ENCODE data around the gene ALDH4A1. TPM values are rescaled to one million over a fixed set of nuclear protein-coding genes. Genes with fewer than 3 reads are reported as not detected.

The ALDH4A1 gene
- polyA plus RNA-seq, 1 donor: 3.1 TPM

- no peak overlapping the region for H3K4me3 ChIP-seq (ENCODE audit: low read length)
- WGBS (ENCODE audit: insufficient coverage, low lambda C conversion rate): no CpG with 5 or more reads among the region's 12 CpGs
Measured at GRCh38 chr1:18868801-18869424, 33.4 kb downstream of the ALDH4A1 start.

GRCh38 chr1:18868354-18868753 lies 34.0 kb downstream of the ALDH4A1 start:
- no peak overlapping the region for H3K27ac ChIP-seq (ENCODE audit: low read length)
- no peaks in the 10 kb centered on the region for H3K9me3 ChIP-seq (ENCODE audit: control insufficient read depth, low read depth, low read length)
- DNase-seq: no peak
- no peak overlapping the region for H3K4me3 ChIP-seq (ENCODE audit: low read length)
- H3K27me3 ChIP-seq (ENCODE audit: control insufficient read depth, insufficient read depth, low read length): peaks cover 13% of the 10 kb centered on the region
- no peaks in the 10 kb centered on the region for H3K4me1 ChIP-seq (ENCODE audit: control insufficient read depth, insufficient read depth, low read length)
- WGBS (ENCODE audit: insufficient coverage, low lambda C conversion rate): no CpG with 5 or more reads among the region's 5 CpGs
- no peaks in the 10 kb centered on the region for H3K36me3 ChIP-seq (ENCODE audit: control insufficient read depth, insufficient read depth, low read length)

More at GRCh38 chr1:18868801-18869424, 33.4 kb downstream of the ALDH4A1 start:
- Histone ChIP-seq H3K36me3 (ENCODE audit: control insufficient read depth, insufficient read depth, low read length) (no peaks in the 10 kb centered on the region), H3K9me3 (ENCODE audit: control insufficient read depth, low read depth, low read length) (no peaks in the 10 kb centered on the region), H3K27me3 (ENCODE audit: control insufficient read depth, insufficient read depth, low read length) (peaks cover 13% of the 10 kb centered on the region), H3K27ac (ENCODE audit: low read length) (no peak overlapping the region), H3K4me1 (ENCODE audit: control insufficient read depth, insufficient read depth, low read length) (no peaks in the 10 kb centered on the region)
- no peak for DNase-seq

- no CpG with 5 or more reads among the region's 3 CpGs for WGBS (ENCODE audit: insufficient coverage, low lambda C conversion rate)
- H3K27ac ChIP-seq (ENCODE audit: low read length): no peak overlapping the region
- no peaks in the 10 kb centered on the region for H3K36me3 ChIP-seq (ENCODE audit: control insufficient read depth, insufficient read depth, low read length)
- H3K27me3 ChIP-seq (ENCODE audit: control insufficient read depth, insufficient read depth, low read length): peaks cover 13% of the 10 kb centered on the region
- no peaks in the 10 kb centered on the region for H3K9me3 ChIP-seq (ENCODE audit: control insufficient read depth, low read depth, low read length)
- H3K4me1 ChIP-seq (ENCODE audit: control insufficient read depth, insufficient read depth, low read length): no peaks in the 10 kb centered on the region
- no peak overlapping the region for H3K4me3 ChIP-seq (ENCODE audit: low read length)
- DNase-seq: no peak
Measured at GRCh38 chr1:18866846-18867245, 35.5 kb downstream of the ALDH4A1 start.

DNA sequence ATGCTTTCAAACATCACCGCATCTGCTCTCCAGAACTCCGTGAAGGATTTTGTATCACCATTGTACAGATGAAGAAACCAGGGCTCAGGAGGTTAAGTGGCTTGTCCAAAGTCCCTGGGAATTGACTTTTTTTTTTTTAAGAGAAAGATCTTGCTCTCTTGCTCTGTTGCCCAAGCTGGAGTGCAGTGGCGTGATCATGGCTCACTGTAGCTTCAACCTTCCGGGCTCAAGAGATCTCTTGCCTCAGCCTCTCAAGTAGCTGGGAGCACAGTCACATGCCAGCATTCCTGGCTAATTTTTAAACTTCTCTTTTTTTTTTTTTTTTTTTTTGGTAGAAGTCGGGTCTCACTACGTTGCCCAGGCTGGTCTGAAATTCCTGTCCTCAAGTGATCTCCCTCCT lies 36.0 kb downstream of the ALDH4A1 start:
- no peak overlapping the region for H3K27ac ChIP-seq (ENCODE audit: low read length)
- H3K4me3 ChIP-seq (ENCODE audit: low read length): no peak overlapping the region
- H3K36me3 ChIP-seq (ENCODE audit: control insufficient read depth, insufficient read depth, low read length): no peaks in the 10 kb centered on the region
- no peak for DNase-seq
- H3K9me3 ChIP-seq (ENCODE audit: control insufficient read depth, low read depth, low read length): no peaks in the 10 kb centered on the region
- WGBS (ENCODE audit: insufficient coverage, low lambda C conversion rate): no CpG with 5 or more reads among the region's 6 CpGs
- H3K27me3 ChIP-seq (ENCODE audit: control insufficient read depth, insufficient read depth, low read length): peaks cover 13% of the 10 kb centered on the region
- no peaks in the 10 kb centered on the region for H3K4me1 ChIP-seq (ENCODE audit: control insufficient read depth, insufficient read depth, low read length)

GRCh38 chr1:18865176-18865575 lies 37.2 kb downstream of the ALDH4A1 start:
- Histone ChIP-seq H3K4me3 (ENCODE audit: low read length) (no peak overlapping the region), H3K27ac (ENCODE audit: low read length) (no peak overlapping the region), H3K27me3 (ENCODE audit: control insufficient read depth, insufficient read depth, low read length) (peaks cover 13% of the 10 kb centered on the region), H3K4me1 (ENCODE audit: control insufficient read depth, insufficient read depth, low read length) (no peaks in the 10 kb centered on the region), H3K36me3 (ENCODE audit: control insufficient read depth, insufficient read depth, low read length) (no peaks in the 10 kb centered on the region), H3K9me3 (ENCODE audit: control insufficient read depth, low read depth, low read length) (no peaks in the 10 kb centered on the region)
- no CpG with 5 or more reads among the region's 9 CpGs for WGBS (ENCODE audit: insufficient coverage, low lambda C conversion rate)
- no peak for DNase-seq

GRCh38 chr1:18861590-18861989 lies 40.8 kb downstream of the ALDH4A1 start:
- Histone ChIP-seq H3K9me3 (ENCODE audit: control insufficient read depth, low read depth, low read length) (peaks cover 5% of the 10 kb centered on the region), H3K27me3 (ENCODE audit: control insufficient read depth, insufficient read depth, low read length) (peaks cover 13% of the 10 kb centered on the region), H3K4me1 (ENCODE audit: control insufficient read depth, insufficient read depth, low read length) (no peaks in the 10 kb centered on the region), H3K4me3 (ENCODE audit: low read length) (no peak overlapping the region), H3K36me3 (ENCODE audit: control insufficient read depth, insufficient read depth, low read length) (no peaks in the 10 kb centered on the region), H3K27ac (ENCODE audit: low read length) (no peak overlapping the region)
- no peak for DNase-seq
- WGBS (ENCODE audit: insufficient coverage, low lambda C conversion rate): no CpG with 5 or more reads among the region's 8 CpGs

DNA sequence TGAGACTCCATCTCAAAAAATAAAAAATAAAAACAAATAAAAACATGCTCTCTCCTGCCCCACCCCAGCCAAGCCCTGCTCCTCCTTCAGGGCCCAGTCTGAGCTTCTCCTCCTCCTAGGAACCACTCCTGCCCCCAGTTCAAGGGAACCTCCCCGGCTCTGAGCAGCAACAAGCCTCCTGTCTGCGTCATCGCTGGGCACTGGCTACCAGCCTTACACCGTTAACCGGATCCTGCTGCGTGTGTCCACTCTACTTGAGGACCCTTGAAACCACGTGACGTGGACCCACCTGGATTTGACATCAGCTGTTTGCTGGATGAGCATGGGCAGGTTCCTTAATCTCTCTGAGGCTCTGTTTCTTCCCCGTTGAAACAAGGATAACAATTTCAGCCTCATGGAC lies 41.3 kb downstream of the ALDH4A1 start:
- Histone ChIP-seq H3K27ac (ENCODE audit: low read length) (no peak overlapping the region), H3K36me3 (ENCODE audit: control insufficient read depth, insufficient read depth, low read length) (no peaks in the 10 kb centered on the region), H3K27me3 (ENCODE audit: control insufficient read depth, insufficient read depth, low read length) (peaks cover 13% of the 10 kb centered on the region), H3K4me3 (ENCODE audit: low read length) (no peak overlapping the region), H3K9me3 (ENCODE audit: control insufficient read depth, low read depth, low read length) (peaks cover 5% of the 10 kb centered on the region), H3K4me1 (ENCODE audit: control insufficient read depth, insufficient read depth, low read length) (no peaks in the 10 kb centered on the region)
- DNase-seq: no peak
- WGBS (ENCODE audit: insufficient coverage, low lambda C conversion rate): no CpG with 5 or more reads among the region's 9 CpGs

DNA sequence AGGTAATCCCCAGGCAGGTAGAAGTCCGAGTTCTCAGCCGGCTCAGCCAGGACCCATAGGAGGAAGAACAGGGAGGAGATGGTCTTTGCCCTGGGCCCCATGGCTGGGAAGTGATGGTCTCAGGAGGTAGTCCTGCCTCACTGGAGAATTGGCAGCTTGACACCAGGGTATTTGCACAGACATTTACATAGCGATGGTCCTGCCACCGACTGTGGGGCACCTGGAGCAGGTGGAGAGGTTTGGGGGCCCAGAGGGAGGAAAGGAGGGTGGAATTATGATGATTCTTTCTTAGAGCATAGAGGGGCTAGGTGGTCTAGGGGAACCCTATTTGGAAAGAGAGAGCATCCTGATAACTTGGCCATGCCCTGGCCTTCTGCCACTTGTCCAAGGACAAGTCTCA lies 42.8 kb downstream of the ALDH4A1 start, which contains the start of gene TAS1R2:
Gene TAS1R2 (minus strand): TSS at position 101 of the 400 bp plus-strand sequence. CDS start 0 bp downstream, at position 101.
- no peak for DNase-seq
- no peak within 1 kb of the TSS for H3K4me3 ChIP-seq (ENCODE audit: low read length)
- no peaks in the 10 kb centered on the region for H3K36me3 ChIP-seq (ENCODE audit: control insufficient read depth, insufficient read depth, low read length)
- WGBS (ENCODE audit: insufficient coverage, low lambda C conversion rate): no CpG with 5 or more reads among the region's 4 CpGs
- no peaks in the 10 kb centered on the region for H3K4me1 ChIP-seq (ENCODE audit: control insufficient read depth, insufficient read depth, low read length)
- H3K9me3 ChIP-seq (ENCODE audit: control insufficient read depth, low read depth, low read length): peaks cover 6% of the 10 kb centered on the region
- peaks cover under 1% of the 10 kb centered on the region for H3K27me3 ChIP-seq (ENCODE audit: control insufficient read depth, insufficient read depth, low read length)
- no peak within 1 kb of the TSS for H3K27ac ChIP-seq (ENCODE audit: low read length)

- H3K36me3 ChIP-seq (ENCODE audit: control insufficient read depth, insufficient read depth, low read length): no peaks in the 10 kb centered on the region
- H3K4me1 ChIP-seq (ENCODE audit: control insufficient read depth, insufficient read depth, low read length): no peaks in the 10 kb centered on the region
- 93% methylated on average over 5 of the region's 7 CpGs for WGBS (ENCODE audit: insufficient coverage, low lambda C conversion rate)
- H3K4me3 ChIP-seq (ENCODE audit: low read length): no peak overlapping the region
- no peaks in the 10 kb centered on the region for H3K27me3 ChIP-seq (ENCODE audit: control insufficient read depth, insufficient read depth, low read length)
- H3K27ac ChIP-seq (ENCODE audit: low read length): no peak overlapping the region
- no peak for DNase-seq
- peaks cover 8% of the 10 kb centered on the region for H3K9me3 ChIP-seq (ENCODE audit: control insufficient read depth, low read depth, low read length)
Measured at GRCh38 chr1:18858070-18858688, 44.2 kb downstream of the ALDH4A1 start.

- Histone ChIP-seq H3K4me3 (ENCODE audit: low read length) (no peak overlapping the region), H3K27ac (ENCODE audit: low read length) (no peak overlapping the region), H3K9me3 (ENCODE audit: control insufficient read depth, low read depth, low read length) (peaks cover 8% of the 10 kb centered on the region), H3K36me3 (ENCODE audit: control insufficient read depth, insufficient read depth, low read length) (no peaks in the 10 kb centered on the region), H3K4me1 (ENCODE audit: control insufficient read depth, insufficient read depth, low read length) (no peaks in the 10 kb centered on the region), H3K27me3 (ENCODE audit: control insufficient read depth, insufficient read depth, low read length) (peaks cover 4% of the 10 kb centered on the region)
- WGBS (ENCODE audit: insufficient coverage, low lambda C conversion rate): no CpG with 5 or more reads among the region's 1 CpG
- no peak for DNase-seq
Measured at GRCh38 chr1:18856435-18856834, 45.9 kb downstream of the ALDH4A1 start.

DNA sequence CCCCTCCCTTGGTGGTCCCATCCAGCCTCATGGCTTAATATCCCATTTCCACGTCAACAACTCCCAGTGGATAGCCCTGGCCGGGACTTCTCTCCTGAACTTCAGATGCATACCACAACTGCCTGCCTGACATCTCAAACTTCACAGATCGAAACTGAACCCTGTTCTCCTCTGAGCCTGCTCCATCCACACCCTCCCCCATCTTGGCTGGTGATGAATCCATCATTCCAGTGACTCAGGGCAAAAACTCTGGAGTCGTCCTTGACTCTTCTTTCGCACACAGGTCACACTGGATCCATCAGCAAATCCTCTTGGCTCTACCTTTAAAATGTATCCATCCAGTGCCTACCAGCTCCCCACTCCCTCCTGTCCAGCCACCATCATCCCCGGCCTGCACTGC lies 46.8 kb downstream of the ALDH4A1 start:
- no peak for DNase-seq
- Histone ChIP-seq H3K4me1 (ENCODE audit: control insufficient read depth, insufficient read depth, low read length) (no peaks in the 10 kb centered on the region), H3K9me3 (ENCODE audit: control insufficient read depth, low read depth, low read length) (peaks cover 8% of the 10 kb centered on the region), H3K27me3 (ENCODE audit: control insufficient read depth, insufficient read depth, low read length) (peaks cover 4% of the 10 kb centered on the region), H3K36me3 (ENCODE audit: control insufficient read depth, insufficient read depth, low read length) (no peaks in the 10 kb centered on the region), H3K27ac (ENCODE audit: low read length) (no peak overlapping the region), H3K4me3 (ENCODE audit: low read length) (no peak overlapping the region)
- WGBS (ENCODE audit: insufficient coverage, low lambda C conversion rate): no CpG with 5 or more reads among the region's 6 CpGs

All from large intestine (tissue), 3 donors.